ENCODE measurements around the gene SLC25A21.

- no peak for TF ChIP-seq FOXM1 (IDR thresholded peaks at IDR 0.05; ENCODE audit: borderline replicate concordance, low read depth)
- TF ChIP-seq EP300 (IDR thresholded peaks at IDR 0.05; ENCODE audit: borderline replicate concordance), result no peak
- no peak for TF ChIP-seq MAX (IDR thresholded peaks at IDR 0.05)
- TF ChIP-seq REST (IDR thresholded peaks at IDR 0.05; ENCODE audit: low read depth), result no peak
- no peak for TF ChIP-seq TAF1 (IDR thresholded peaks at IDR 0.05; ENCODE audit: low read depth)
- TF ChIP-seq TEAD4 (IDR thresholded peaks at IDR 0.05), result no peak
- TF ChIP-seq YY1 (IDR thresholded peaks at IDR 0.05; ENCODE audit: low read depth), result no peak
- TF ChIP-seq CREB1 (IDR thresholded peaks at IDR 0.05; ENCODE audit: low read depth), result no peak
- TF ChIP-seq NFIC (IDR thresholded peaks at IDR 0.05), result no peak
- TF ChIP-seq CEBPB (IDR thresholded peaks at IDR 0.05), result no peak
- TF ChIP-seq USF1 (IDR thresholded peaks at IDR 0.05), result no peak
- TF ChIP-seq RAD21 (IDR thresholded peaks at IDR 0.05; ENCODE audit: low read depth), result no peak
- TF ChIP-seq TCF12 (IDR thresholded peaks at IDR 0.05; ENCODE audit: low read depth), result no peak
These were observed 40.6 kb upstream of the SLC25A21 start for GRCh38 chr14:37213016-37213415.
